NCI-H128 (cell line): Measurements from ENCODE around the gene TRPV2.
A peak's percentile ranks its signal among the peaks of the same experiment; 100 is the strongest.

Experiments
- DNase-seq: peaks from one replicate; lab custom pipeline; 2025; ENCODE audit not compliant: unreplicated experiment; lab: John Stamatoyannopoulos, UW

Gene TRPV2

GRCh38 chr17:16406742-16407674, 8.4 kb upstream of the TRPV2 start:
- no peak for DNase-seq

- DNase-seq = no peak
Observed at GRCh38 chr17:16407911-16408588, 7.3 kb upstream of the TRPV2 start.

DNA sequence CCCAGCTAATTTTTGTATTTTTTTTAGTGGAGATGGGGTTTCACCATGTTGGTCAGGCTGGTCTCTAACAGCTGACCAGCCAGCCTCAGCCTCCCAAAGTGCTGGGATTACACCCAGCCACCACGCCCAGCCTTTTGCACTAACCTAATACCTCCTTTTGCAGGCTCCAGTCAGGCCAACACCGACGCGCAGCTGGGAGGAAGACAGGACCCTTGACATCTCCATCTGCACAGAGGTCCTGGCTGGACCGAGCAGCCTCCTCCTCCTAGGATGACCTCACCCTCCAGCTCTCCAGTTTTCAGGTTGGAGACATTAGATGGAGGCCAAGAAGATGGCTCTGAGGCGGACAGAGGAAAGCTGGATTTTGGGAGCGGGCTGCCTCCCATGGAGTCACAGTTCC, 2.0 kb downstream of the TRPV2 start:
- DNase-seq = no peak

- no peak for DNase-seq
Observed at GRCh38 chr17:16417896-16418684, 2.7 kb downstream of the TRPV2 start.

GRCh38 chr17:16418685-16419068, 3.3 kb downstream of the TRPV2 start:
- no peak for DNase-seq

- peak; percentile 24 for DNase-seq
Observed at GRCh38 chr17:16419074-16419928, 3.9 kb downstream of the TRPV2 start.

DNA sequence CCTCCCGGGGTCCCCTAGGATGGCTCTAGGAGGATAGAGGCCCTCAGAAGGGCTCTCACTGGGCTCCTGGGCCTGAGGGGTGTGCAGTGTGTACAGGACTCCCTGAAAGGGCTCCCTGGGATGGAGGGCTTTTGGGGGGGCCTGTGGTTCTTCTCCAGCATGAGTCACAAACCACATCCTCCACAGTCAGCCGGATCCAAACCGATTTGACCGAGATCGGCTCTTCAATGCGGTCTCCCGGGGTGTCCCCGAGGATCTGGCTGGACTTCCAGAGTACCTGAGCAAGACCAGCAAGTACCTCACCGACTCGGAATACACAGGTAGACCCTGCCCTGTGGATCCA, 4.5 kb downstream of the TRPV2 start:
- no peak for DNase-seq

DNA sequence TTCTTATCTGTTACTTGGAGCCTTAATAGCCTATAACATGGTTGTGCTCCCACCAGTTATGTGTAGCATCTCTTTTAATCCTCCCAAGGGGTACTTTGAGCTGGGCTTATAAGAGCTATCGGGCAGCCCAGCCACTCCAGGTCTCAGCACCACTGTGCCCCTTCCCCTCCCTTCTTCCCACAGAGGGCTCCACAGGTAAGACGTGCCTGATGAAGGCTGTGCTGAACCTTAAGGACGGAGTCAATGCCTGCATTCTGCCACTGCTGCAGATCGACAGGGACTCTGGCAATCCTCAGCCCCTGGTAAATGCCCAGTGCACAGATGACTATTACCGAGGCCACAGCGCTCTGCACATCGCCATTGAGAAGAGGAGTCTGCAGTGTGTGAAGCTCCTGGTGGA, 7.0 kb downstream of the TRPV2 start:
- DNase-seq = no peak

- DNase-seq = no peak
Observed at GRCh38 chr17:16423226-16423872, 8.0 kb downstream of the TRPV2 start.

- DNase-seq = no peak
Observed at GRCh38 chr17:16425202-16425601, 9.8 kb downstream of the TRPV2 start.

DNA sequence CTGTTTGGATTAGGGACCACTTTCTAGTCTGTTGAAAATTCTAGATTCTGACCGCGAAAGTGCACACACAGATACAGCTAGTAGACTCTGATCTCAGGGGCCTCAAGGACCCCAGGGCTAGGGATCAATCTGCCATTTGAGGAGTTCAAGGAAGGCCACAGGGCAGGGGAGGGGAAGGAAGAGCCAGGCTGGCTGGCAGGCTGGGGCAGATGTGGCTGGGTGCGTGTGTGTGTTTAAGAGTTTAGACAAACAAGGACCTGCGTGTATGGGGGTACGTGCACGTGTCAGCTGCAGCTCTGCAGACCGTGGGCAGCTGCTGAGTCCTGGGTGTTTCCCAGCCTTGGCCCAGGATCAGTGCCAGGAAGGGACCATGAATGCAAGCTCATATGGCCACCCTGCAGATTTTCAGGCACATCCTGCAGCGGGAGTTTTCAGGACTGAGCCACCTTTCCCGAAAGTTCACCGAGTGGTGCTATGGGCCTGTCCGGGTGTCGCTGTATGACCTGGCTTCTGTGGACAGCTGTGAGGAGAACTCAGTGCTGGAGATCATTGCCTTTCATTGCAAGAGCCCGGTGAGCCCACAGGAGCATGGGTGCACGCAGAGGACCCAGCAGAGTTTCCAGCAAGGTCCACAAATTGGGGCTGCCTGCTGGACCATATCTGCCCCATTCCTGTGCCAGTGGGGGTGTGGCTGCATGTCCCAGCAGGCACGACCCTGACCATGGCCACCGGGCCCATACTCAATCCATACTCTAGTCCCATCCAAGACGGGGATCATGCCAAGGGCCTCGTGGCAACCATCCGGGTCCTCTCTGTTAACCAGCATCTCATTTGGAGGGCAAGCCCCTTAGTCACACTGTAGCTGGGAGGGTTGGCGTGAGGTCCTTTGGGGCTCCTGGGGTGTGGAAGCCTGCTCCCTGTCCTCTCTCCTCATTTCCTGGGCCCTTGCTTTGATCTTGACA, 10.6 kb downstream of the TRPV2 start:
- no peak for DNase-seq

DNA sequence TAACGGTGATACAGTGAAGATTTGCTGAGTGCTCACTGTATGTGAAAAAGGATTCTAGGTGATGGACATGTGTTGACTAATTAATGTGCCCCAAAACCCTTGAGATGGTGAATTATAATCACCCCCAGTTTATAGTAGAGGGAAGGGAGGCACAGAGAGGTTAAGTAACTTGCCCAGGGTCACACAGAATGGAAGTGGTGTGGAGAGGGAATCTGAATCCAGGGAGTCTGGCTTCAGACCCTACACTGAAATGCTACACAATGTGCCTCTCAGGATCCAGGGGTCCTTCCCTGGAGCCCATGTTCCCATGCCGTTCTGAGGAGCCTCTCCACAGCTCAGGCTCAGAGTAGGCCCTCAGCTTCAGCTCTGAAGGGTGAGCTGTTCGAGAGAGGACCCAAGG, 11.6 kb downstream of the TRPV2 start:
- DNase-seq = no peak

GRCh38 chr17:16428098-16428882, 12.9 kb downstream of the TRPV2 start:
- no peak for DNase-seq

DNA sequence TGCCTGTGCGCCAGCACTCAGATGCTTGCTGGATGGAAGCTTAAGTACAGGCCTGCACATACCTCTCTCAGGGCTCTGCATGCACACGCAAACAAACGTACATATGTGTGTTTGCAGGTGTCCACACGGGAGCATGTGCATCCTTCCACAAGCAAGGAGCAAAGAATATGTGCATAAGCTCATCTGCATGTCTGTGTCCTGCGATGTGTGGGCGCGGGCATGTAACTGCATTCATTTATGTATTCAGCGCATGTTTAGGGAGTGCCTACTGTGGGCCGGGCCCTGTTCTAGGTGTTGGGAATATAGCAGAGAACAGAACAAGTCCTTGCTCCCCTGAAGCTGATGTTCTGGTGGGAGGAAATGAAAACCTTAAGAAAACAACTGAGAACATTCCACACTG, 13.7 kb downstream of the TRPV2 start:
- DNase-seq = no peak

- DNase-seq = no peak
Observed at GRCh38 chr17:16430650-16431049, 15.3 kb downstream of the TRPV2 start.

DNA sequence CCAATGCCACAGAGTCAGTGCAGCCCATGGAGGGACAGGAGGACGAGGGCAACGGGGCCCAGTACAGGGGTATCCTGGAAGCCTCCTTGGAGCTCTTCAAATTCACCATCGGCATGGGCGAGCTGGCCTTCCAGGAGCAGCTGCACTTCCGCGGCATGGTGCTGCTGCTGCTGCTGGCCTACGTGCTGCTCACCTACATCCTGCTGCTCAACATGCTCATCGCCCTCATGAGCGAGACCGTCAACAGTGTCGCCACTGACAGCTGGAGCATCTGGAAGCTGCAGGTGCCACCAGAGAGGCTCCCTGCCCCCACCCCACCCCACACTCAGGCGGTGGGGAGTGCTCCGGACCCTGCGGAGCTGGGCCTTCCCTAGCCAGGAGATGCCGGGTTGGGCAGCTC, 16.6 kb downstream of the TRPV2 start:
- DNase-seq = no peak

DNA sequence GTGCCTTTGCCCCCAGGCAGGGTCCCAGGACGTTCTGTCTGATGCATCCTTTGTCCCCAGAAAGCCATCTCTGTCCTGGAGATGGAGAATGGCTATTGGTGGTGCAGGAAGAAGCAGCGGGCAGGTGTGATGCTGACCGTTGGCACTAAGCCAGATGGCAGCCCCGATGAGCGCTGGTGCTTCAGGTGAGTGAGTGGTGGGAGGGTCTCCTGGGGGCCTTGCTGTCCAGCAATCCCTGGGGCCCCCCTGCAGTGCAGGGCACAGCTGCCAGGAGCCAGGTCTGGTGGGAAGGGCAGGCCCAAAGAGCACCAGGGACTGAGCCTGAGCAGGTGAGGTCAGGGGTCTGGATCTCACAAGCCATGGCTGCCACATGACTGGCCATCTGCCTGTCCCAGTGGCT, 18.1 kb downstream of the TRPV2 start:
- no peak for DNase-seq

GRCh38 chr17:16434662-16435061, 19.3 kb downstream of the TRPV2 start:
- no peak for DNase-seq
